Measurements from ENCODE around the gene BRINP1.

DNA sequence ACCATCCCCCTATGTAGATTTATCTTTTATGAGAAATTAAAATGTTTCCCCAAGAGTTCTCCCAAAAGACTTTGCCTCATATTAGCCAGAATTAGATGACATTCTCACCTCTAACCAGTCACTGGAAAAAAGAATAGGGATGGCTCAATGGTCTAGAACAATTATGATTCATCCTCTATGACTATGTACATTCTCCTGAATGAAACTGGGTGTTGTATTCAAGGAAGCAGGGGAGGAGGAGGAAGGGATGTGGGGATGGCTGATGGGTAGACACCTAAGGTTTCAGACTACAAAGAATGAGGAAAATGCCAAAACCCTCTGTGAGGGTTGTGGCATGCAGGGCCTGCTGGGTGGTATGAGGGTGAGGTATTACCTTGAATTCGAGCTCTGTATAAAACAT, 49.5 kb upstream of the BRINP1 start:
- TF ChIP-seq CTCF (IDR thresholded peaks at IDR 0.05) (no peak), POLR2A (IDR thresholded peaks at IDR 0.05) (no peak)

All from right lobe of liver (tissue), 4 donors.